Pancreas (tissue), 10 donors: ENCODE measurements around the gene OR4A15. TPM values are rescaled to one million over a fixed set of nuclear protein-coding genes. Genes with fewer than 3 reads are reported as not detected.

ENCODE experiments used
- ATAC-seq, 4 donors: fragments of 200-7000 bp; cut with Tn5 transposase; one replicate each; pipeline versions ENCODE4 v1.8.0 to v1.9.1; 2020; ENCODE audit warnings: mild to moderate bottlenecking in 4 of 4, moderate library complexity in 4 of 4
- DNase-seq, 6 donors: peaks; one replicate each; pipeline ENCODE4 v3.0.0-alpha.2; 2020
- FAIRE-seq: peaks from 2 replicates; lab custom pipeline; 2012; peaks lifted over from hg19 to GRCh38; lab: Jason Lieb, UNC
- H3K27ac ChIP-seq, 4 donors: fragments of 200-600 bp; sonication (generic); 1 replicate in 3 of 4; 2 replicates in 1 of 4; pipeline versions ENCODE4 v1.5.0 to v1.8.0; 2020
- H3K27me3 ChIP-seq, 4 donors: fragments of 200-600 bp; one replicate each; pipeline ENCODE4 v1.8.0; 2021
- H3K36me3 ChIP-seq, 3 donors: fragments of 200-600 bp; sonication (generic) in 1 of 3; one replicate each; pipeline versions ENCODE4 v1.5.0 to v1.8.0; 2020 to 2021
- H3K4me1 ChIP-seq, 3 donors: fragments of 200-600 bp; one replicate each; pipeline ENCODE4 v1.8.0; 2021
- H3K4me3 ChIP-seq, 4 donors: fragments of 200-600 bp; sonication (generic) in 2 of 4; one replicate each; pipeline versions ENCODE4 v1.5.0 to v1.8.0; 2020 to 2021
- H3K9me3 ChIP-seq, 4 donors: fragments of 200-600 bp; one replicate each; pipeline ENCODE4 v1.8.0; 2021
- CTCF ChIP-seq, 4 donors: fragments of 200-600 bp; sonication (generic) in 3 of 4; IDR thresholded peaks; one replicate each; pipeline versions ENCODE4 v1.5.0 to v1.8.0; 2021; ENCODE audit warnings: antibody characterized with exemption in 4 of 4
- WGBS, 2 donors: extraction: QIAGEN DNeasy Blood & Tissue Kit; methylation state at CpG; one replicate each; pipeline ENCODE4 v1.1.7; 2013; 5-methylcytosine and 5-hydroxymethylcytosine counted together
- intact Hi-C, 3 donors: fragments of 100-400 bp; cut with DNase I; formaldehyde crosslinking; loops; one replicate each; pipeline versions ENCODE4 v1.11.1 to v1.14.2; 2022
- polyA plus RNA-seq, 2 donors: library from polyadenylated mRNA; stranded (reverse); fragments of 200-250 nt; gene quantifications; one replicate each; pipeline ENCODE4 v1.2.3, GENCODE V29; 2013
- total RNA-seq, 6 donors: library from RNA; stranded (reverse); fragmentation: NEBNext Ultra II Directional in 4 of 6; extraction: Animal tissue kit (Norgen Biotek cat#: 25700) in 4 of 6; gene quantifications; one replicate each; pipeline versions ENCODE4 v1.2.1 to v1.2.4, GENCODE V29; 2021 to 2023
- donor health status: healthy with polysubstance abuse.
- donor health status: DM: no; HTN: no; CAD: no; lungs with moderate emphysema.
- donor health status: DM: no; HTN: no; CAD: no.
- donor health status: control.
- donor health status: control.
- donor health status: Bipolar disorder and iron deficiency.
- donor health status: DM: yes; HTN: yes; CAD: no.
- donor health status: DM: no; HTN: no; CAD: no.
- donor health status: DM: no; HTN: no; CAD: no.
- donor health status: DM: yes; HTN: yes; CAD: no.

Gene OR4A15
- total and polyA plus RNA-seq, 8 donors, result not detected

- no peak for FAIRE-seq
- no peak for ATAC-seq
Measured at GRCh38 chr11:55357560-55358184, 10.1 kb upstream of the OR4A15 start.

GRCh38 chr11:55401011-55401410, 33.2 kb downstream of the OR4A15 start:
- no peaks in the 10 kb centered on the region for H3K9me3 ChIP-seq
- no peak overlapping the region for H3K27ac ChIP-seq
- no peaks in the 10 kb centered on the region for H3K4me1 ChIP-seq
- DNase-seq (no peak), ATAC-seq (no peak), FAIRE-seq (no peak)
- H3K27me3 ChIP-seq, result no peaks in the 10 kb centered on the region
- 7 to 17% methylated on average over 1 of the region's 1 CpG for WGBS, 2 donors
- intact Hi-C loops, result no loop called here
- no peaks in the 10 kb centered on the region for H3K36me3 ChIP-seq
- H3K4me3 ChIP-seq, result no peak overlapping the region
- no peak for TF ChIP-seq CTCF (IDR thresholded peaks at IDR 0.05)

More at GRCh38 chr11:55357560-55358184, 10.1 kb upstream of the OR4A15 start:
- H3K36me3 ChIP-seq, result no peaks in the 10 kb centered on the region
- intact Hi-C loops, result no loop called here
- no peak for TF ChIP-seq CTCF (IDR thresholded peaks at IDR 0.05)
- H3K9me3 ChIP-seq, result no peaks in the 10 kb centered on the region
- H3K4me3 ChIP-seq, result no peak overlapping the region
- H3K4me1 ChIP-seq, result no peaks in the 10 kb centered on the region
- 0 to 5% methylated on average over 1 of the region's 1 CpG for WGBS, 2 donors
- H3K27me3 ChIP-seq, result no peaks in the 10 kb centered on the region
- no peak overlapping the region for H3K27ac ChIP-seq
- DNase-seq, result no peak

Other genes starting within 250 kb of the OR4A15 start
- not detected for gene TRIM48, start 105.8 kb upstream of the OR4A15 start, total RNA-seq
- gene TRIM48, start 105.8 kb upstream of the OR4A15 start, polyA plus RNA-seq, result not detected
- gene OR4A16, start 24.8 kb upstream of the OR4A15 start, total RNA-seq, result not detected
- not detected for gene OR4A16, start 24.8 kb upstream of the OR4A15 start, polyA plus RNA-seq
- not detected for gene OR4C15, start 186.5 kb downstream of the OR4A15 start, total RNA-seq
- not detected for gene OR4C15, start 186.5 kb downstream of the OR4A15 start, polyA plus RNA-seq
- gene OR4C16, start 204.2 kb downstream of the OR4A15 start, total RNA-seq, result not detected
- gene OR4C16, start 204.2 kb downstream of the OR4A15 start, polyA plus RNA-seq, result not detected
- not detected for gene OR4C11, start 239.7 kb downstream of the OR4A15 start, total RNA-seq
- not detected for gene OR4C11, start 239.7 kb downstream of the OR4A15 start, polyA plus RNA-seq